Skeletal muscle satellite cell (primary cell): ENCODE data around the gene CA12.

Source experiments
- H3K27me3 ChIP-seq: 2 replicates; pipeline ENCODE4 v1.7.0; 2013; ENCODE audit warnings: low read length; ENCODE audit not compliant: control insufficient read depth, insufficient read depth
- H3K36me3 ChIP-seq: 2 replicates; pipeline ENCODE4 v1.7.0; 2013; ENCODE audit warnings: mild to moderate bottlenecking, control low read depth, low read length; ENCODE audit not compliant: insufficient read depth
- H3K4me1 ChIP-seq: 2 replicates; pipeline ENCODE4 v1.7.0; 2013; ENCODE audit warnings: low read length; ENCODE audit not compliant: control insufficient read depth, insufficient read depth
- H3K4me2 ChIP-seq: 2 replicates; pipeline ENCODE4 v1.7.0; 2013; ENCODE audit warnings: mild to moderate bottlenecking, low read length
- H3K4me3 ChIP-seq: 2 replicates; pipeline ENCODE4 v1.7.0; 2013; ENCODE audit warnings: low read length
- H3K9ac ChIP-seq: 2 replicates; pipeline ENCODE4 v1.7.0; 2013; ENCODE audit warnings: mild to moderate bottlenecking, low read depth, low read length, moderate library complexity
- H3K9me3 ChIP-seq: replicated peaks from 2 replicates; pipeline ENCODE4 v1.7.0; 2013; ENCODE audit warnings: mild to moderate bottlenecking, control low read depth, low read length

The CA12 gene

DNA sequence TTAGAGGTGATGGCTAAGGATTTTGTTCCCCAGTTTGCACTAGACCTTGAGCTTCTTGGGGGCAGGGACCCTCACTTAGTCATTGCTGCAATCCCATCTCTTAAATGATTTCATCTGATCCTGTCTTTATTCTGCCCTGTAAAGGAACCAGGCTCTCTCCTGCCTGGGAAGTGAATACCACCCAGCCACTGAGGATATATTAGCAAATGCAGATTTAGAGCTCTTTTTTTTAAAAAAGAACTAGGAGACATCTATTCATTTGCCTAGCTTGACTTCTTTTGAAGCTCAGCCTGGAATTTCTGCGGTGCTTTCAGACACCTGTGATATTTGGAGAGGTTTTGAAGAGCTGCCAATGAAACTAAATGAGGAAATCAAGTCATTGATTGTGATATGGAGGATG is 41.8 kb downstream of the CA12 start:
- Histone ChIP-seq H3K9ac (no peak overlapping the region), H3K9me3 (no peaks in the 10 kb centered on the region), H3K36me3 (peaks cover 40% of the 10 kb centered on the region), H3K4me1 (peaks cover 30% of the 10 kb centered on the region), H3K4me2 (no peak overlapping the region), H3K27me3 (no peaks in the 10 kb centered on the region), H3K4me3 (no peak overlapping the region)

- H3K4me3 ChIP-seq: no peak overlapping the region
- peaks cover 23% of the 10 kb centered on the region for H3K4me1 ChIP-seq
- H3K4me2 ChIP-seq: no peak overlapping the region
- no peaks in the 10 kb centered on the region for H3K27me3 ChIP-seq
- H3K36me3 ChIP-seq: peaks cover 38% of the 10 kb centered on the region
- H3K9me3 ChIP-seq: no peaks in the 10 kb centered on the region
- no peak overlapping the region for H3K9ac ChIP-seq
Measured at GRCh38 chr15:63339006-63339766, 42.5 kb downstream of the CA12 start.

GRCh38 chr15:63338170-63338569 is 43.5 kb downstream of the CA12 start:
- H3K4me2 ChIP-seq: no peak overlapping the region
- H3K9ac ChIP-seq: no peak overlapping the region
- peaks cover 38% of the 10 kb centered on the region for H3K36me3 ChIP-seq
- H3K27me3 ChIP-seq: no peaks in the 10 kb centered on the region
- peaks cover 20% of the 10 kb centered on the region for H3K4me1 ChIP-seq
- H3K4me3 ChIP-seq: no peak overlapping the region
- no peaks in the 10 kb centered on the region for H3K9me3 ChIP-seq

GRCh38 chr15:63337046-63337445 is 44.6 kb downstream of the CA12 start:
- Histone ChIP-seq H3K27me3 (no peaks in the 10 kb centered on the region), H3K9ac (no peak overlapping the region), H3K9me3 (no peaks in the 10 kb centered on the region), H3K36me3 (peaks cover 38% of the 10 kb centered on the region), H3K4me3 (no peak overlapping the region), H3K4me1 (peaks cover 23% of the 10 kb centered on the region), H3K4me2 (no peak overlapping the region)

DNA sequence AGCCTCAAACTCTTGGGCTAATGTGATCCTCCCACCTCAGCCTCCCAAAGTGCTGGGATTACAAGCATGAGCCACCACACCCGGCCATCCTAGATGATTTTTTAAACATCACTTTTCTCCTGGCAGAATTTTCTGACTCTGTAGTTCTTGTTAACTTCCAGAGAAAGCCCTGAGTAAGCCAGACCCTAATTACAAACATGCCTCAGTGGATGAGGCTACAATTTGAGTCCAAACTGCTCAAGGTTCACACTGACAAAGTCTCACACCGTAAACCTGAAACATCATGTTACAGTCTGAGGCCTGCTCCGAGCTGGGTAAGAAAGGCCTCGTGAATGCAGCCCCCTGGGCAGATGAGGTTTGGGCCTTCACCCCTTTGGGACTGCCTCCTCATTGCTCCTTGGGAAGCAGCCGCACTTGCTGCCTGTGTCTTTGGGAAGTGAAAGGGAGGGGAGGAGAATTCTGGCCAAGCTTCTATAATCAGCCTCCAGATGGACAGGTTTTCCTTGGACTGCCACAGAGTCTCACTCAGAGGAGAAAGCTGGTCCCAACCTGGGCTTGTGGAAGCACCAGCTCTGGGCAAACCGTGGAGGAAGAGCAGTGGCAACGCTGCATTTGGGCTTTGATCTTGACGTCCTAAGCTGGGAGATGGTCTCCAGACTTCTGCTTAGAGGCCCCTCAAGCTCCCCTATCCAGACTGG is 46.0 kb downstream of the CA12 start:
- Histone ChIP-seq H3K27me3 (no peaks in the 10 kb centered on the region), H3K9ac (no peak overlapping the region), H3K36me3 (peaks cover 36% of the 10 kb centered on the region), H3K4me2 (no peak overlapping the region), H3K9me3 (no peaks in the 10 kb centered on the region), H3K4me3 (no peak overlapping the region), H3K4me1 (peaks cover 33% of the 10 kb centered on the region)

DNA sequence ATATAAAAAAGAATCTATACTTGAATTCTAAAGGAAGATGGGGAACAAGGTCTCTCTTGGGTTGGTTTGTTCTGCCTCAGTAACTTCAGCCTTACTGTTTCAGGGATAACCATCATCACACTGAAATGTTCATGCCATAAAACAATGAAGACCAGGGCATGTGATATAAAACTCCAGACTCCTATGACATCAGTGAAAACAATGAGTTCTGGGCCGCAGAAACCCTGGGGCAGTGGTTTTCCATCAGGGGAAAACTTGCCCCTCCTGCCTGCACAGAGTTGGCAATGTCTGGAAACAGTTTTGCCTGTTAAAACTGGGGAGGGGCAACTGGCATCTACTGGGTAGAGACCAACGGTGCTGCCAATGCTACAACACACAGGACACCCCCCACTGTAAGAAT is 46.8 kb downstream of the CA12 start:
- Histone ChIP-seq H3K36me3 (peaks cover 35% of the 10 kb centered on the region), H3K9ac (no peak overlapping the region), H3K27me3 (no peaks in the 10 kb centered on the region), H3K4me1 (peaks cover 33% of the 10 kb centered on the region), H3K9me3 (no peaks in the 10 kb centered on the region), H3K4me3 (no peak overlapping the region), H3K4me2 (no peak overlapping the region)

GRCh38 chr15:63332367-63333124 is 49.1 kb downstream of the CA12 start:
- no peak overlapping the region for H3K9ac ChIP-seq
- no peak overlapping the region for H3K4me3 ChIP-seq
- peak overlapping the region; percentile 21 for H3K4me2 ChIP-seq
- no peaks in the 10 kb centered on the region for H3K9me3 ChIP-seq
- H3K36me3 ChIP-seq: peaks cover 22% of the 10 kb centered on the region
- no peaks in the 10 kb centered on the region for H3K27me3 ChIP-seq
- H3K4me1 ChIP-seq: peaks cover 23% of the 10 kb centered on the region

- H3K9ac ChIP-seq: no peak overlapping the region
- H3K27me3 ChIP-seq: no peaks in the 10 kb centered on the region
- no peak overlapping the region for H3K4me3 ChIP-seq
- peaks cover 23% of the 10 kb centered on the region for H3K4me1 ChIP-seq
- H3K9me3 ChIP-seq: no peaks in the 10 kb centered on the region
- H3K4me2 ChIP-seq: no peak overlapping the region
- peaks cover 16% of the 10 kb centered on the region for H3K36me3 ChIP-seq
Measured at GRCh38 chr15:63331456-63331855, 50.2 kb downstream of the CA12 start.

GRCh38 chr15:63330926-63331325 is 50.7 kb downstream of the CA12 start:
- Histone ChIP-seq H3K4me2 (no peak overlapping the region), H3K9me3 (no peaks in the 10 kb centered on the region), H3K27me3 (no peaks in the 10 kb centered on the region), H3K4me3 (no peak overlapping the region), H3K36me3 (peaks cover 15% of the 10 kb centered on the region), H3K4me1 (peaks cover 23% of the 10 kb centered on the region), H3K9ac (no peak overlapping the region)

- H3K4me2 ChIP-seq: no peak overlapping the region
- H3K4me3 ChIP-seq: no peak overlapping the region
- H3K36me3 ChIP-seq: peaks cover 13% of the 10 kb centered on the region
- no peaks in the 10 kb centered on the region for H3K27me3 ChIP-seq
- H3K4me1 ChIP-seq: peaks cover 23% of the 10 kb centered on the region
- H3K9me3 ChIP-seq: no peaks in the 10 kb centered on the region
- no peak overlapping the region for H3K9ac ChIP-seq
Measured at GRCh38 chr15:63329567-63330350, 51.9 kb downstream of the CA12 start.
